HG02798 (cell line): Measurements from ENCODE around the gene SIDT1.
"Not testable (repeated sequence)": the region's sequence is repeated elsewhere in the genome, so short reads cannot be mapped to it uniquely, and the experiment has no call there.

Source experiments
- ATAC-seq: cut with Tn5 transposase; IDR thresholded peaks from one replicate; pipeline ENCODE4 v1.9.1; 2021; ENCODE audit warnings: mild to moderate bottlenecking; ENCODE audit not compliant: unreplicated experiment, poor library complexity

The SIDT1 gene

DNA sequence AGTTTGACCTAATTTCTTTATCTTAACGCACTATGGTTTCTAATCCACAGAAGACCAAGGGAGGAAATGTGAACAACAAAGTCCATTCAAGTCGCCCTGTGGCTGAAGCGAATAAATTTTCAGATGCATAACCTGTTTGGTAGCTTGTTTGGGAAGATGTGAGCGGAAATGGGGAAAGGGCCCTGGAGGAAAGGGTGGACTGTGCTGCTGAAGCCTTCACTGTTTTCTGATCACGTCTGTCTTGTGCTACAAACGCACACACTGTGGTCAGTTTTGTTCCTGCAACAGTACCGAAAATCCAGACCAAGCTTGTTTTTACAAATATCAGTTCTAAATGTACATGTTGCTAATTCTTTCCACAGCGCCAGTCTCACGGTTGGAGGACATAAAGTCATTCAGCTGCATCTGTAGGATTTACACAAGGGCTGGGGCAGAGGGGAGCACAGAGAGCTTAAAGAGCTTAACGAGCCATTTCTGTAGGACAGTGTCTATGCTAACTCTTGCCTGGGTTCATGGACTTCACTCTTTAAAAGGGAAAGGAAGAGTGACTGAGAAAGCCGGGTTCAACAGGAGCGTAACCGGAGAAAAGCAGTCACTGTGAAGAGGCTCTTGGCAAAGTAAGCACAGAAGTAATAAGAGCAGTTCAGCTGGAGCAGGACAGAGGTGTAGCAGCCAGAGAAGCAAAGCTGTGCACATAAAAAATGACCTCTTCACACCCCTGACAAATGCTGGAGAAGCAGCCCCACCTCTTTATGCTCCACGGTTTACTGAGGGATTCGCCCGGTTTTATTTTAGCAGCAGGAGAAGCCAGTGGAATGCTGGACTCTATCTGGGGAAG is 97.4 kb downstream of the SIDT1 start:
- ATAC-seq, result no peak

DNA sequence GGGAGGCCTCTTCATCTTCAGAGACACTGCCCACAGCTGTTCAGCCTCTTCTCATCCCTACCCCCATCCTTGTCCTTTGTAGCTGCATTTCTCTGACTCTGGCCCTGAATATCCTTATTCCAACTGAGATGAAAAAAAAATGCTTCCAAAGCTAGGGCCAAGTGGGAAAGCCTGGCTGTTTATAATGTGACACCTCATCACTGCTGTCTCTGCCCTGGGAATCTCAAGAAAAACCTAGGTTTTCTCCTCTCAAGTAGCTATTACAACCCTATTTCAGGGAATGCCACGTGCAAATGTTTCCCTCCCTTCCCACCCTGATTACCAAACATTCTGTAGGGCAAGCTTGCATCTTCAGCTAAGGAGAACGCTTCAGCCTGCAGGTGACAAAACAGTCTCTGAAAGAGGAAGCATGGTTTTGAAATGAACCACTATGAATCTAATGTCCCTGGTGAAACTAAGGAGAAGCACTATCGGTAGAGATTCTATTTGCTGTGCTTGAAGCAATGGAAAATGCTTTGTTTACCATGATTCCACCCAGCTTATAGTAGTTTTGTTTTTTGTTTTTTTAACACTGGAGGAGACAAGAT is 98.7 kb downstream of the SIDT1 start:
- ATAC-seq, result no peak

DNA sequence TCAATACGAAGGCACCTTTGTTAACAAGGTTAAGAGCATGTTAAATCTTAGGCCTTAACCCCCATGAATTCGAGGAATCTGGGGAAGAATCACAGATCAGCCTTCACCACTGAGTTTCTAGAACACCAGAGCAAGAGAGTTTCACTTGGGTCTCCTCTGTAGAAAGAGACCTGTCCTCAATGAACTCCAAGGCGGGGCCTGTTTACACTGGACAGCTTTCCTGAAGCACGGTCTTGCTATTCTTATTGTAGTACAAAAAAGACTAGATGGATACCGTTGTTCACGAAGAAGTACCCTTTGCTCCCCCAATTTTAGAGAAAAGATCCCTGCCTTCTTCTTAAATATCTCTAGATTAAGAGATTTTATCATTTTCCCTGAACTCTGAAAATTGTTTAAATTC is 99.2 kb downstream of the SIDT1 start:
- no peak for ATAC-seq

DNA sequence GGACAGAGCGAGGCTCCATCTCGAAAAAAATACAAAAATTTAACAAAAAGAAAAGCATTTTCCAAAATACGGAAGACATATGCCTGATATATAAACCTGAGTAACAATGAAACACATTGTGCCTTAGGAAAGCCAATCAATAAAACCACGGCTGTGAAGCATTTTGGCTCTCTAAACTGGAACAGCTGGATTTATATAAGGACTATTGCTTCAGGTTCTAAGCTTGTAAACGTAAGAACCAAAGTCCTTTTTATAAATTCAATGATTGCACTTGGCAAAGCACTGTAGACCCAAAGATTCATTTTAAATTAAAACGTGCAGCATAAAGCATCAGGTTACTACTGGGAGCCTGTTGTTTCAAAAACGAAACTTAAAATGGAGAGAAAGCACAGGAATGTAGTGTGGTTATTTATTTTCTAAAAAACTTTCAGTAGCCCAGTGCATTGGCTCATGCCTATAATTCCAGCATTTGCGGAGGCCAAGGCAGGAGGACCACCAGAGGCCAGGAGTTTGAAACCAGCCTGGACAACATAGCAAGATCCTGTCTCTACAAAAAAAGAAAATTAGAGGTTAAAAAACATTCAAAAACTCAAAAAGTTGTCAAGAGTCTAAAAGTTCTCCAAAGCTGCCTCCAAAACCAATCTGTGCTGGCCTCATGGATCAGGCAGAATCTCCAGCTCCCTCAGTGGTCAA is 102.6 kb downstream of the SIDT1 start:
- no peak for ATAC-seq

DNA sequence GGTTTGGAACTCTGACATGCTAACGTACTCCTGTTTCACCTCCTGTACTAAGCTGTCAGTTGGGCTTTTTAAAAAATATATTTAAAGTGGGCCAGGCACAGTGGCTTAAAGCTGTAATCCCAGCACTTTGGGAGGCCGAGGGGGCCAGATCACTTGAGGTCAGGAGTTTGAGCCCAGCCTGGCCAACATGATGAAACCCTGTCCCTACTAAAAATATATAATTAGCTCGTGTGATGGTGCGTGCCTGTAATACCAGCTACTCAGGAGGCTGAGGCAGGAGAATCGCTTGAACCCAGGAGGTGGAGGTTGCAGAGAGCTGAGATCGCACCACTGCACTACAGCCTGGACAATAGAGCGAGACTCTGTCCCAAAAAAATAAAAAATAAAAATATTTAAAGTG is 103.7 kb downstream of the SIDT1 start:
- ATAC-seq, result not testable (repeated sequence)

DNA sequence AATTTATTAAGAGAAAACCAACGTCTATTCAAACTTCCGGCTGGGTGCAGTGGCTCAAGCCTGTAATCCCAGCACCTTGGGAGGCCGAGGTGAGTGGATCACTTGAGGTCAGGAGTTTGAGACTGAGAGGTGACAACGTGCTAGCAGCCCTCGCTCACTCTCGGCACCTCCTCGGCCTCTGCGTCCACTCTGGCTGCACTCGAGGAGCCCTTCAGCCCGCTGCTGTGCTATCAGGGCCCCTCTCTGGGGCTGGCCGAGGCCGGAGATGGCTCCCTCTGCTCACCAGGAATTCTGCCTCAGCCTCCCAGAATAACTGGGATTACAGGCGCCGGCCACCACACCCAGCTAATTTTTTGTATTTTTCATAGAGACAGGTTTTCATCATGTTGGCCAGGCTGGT is 105.4 kb downstream of the SIDT1 start:
- no peak for ATAC-seq

DNA sequence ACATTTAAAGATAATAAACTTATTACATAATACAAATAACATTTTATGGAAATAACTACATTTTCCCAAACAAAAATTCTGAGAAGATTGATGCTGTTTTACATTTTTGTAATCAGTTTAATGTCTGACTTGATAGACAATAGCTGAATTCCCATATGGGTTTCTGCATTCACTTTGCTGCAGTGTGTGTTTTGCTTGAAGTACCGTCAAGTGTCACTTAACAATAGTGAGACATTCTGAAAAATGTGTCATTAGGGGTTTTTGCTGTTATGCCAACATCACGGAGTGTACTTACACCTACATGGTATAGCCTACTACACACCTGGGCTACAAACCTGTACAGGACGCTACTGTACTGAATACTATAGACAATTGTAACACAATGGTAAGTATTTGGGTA is 106.6 kb downstream of the SIDT1 start:
- ATAC-seq, result no peak

DNA sequence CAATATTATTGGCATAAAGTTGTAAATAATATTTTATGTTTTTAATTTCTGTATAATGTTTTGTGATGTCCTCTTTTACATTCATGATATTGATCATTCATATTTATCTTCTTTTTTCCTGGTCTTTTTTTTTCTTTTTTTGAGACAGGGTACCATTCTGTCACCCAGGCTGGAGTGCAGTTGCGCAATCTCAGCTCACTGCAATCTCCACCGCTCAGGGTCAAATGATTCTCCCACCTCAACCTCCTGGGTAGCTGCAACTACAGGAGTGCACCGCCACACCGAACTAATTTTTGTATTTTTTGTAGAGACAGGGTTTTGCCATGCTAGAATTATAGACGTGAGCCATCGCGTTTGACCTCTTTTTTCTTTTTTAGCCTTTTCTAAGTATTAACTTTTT is 111.2 kb downstream of the SIDT1 start:
- no peak for ATAC-seq

DNA sequence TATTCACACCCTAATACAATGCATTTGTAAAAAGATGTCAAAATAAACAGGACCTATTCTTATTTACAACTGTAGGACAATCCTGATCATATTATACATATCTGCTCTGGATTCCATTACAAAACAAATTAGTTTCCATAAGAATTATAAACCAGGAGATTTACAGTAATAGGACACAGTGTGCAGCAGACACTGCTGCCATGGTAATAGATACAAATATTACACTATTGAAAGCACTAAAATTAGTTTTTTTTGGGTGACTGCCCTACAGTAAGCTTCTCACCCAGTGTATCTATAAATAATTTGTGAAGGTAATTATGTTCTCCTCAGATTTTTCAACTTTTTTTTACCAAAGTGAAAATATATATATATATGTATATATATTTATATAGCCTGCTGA is 116.2 kb downstream of the SIDT1 start:
- ATAC-seq, result no peak

DNA sequence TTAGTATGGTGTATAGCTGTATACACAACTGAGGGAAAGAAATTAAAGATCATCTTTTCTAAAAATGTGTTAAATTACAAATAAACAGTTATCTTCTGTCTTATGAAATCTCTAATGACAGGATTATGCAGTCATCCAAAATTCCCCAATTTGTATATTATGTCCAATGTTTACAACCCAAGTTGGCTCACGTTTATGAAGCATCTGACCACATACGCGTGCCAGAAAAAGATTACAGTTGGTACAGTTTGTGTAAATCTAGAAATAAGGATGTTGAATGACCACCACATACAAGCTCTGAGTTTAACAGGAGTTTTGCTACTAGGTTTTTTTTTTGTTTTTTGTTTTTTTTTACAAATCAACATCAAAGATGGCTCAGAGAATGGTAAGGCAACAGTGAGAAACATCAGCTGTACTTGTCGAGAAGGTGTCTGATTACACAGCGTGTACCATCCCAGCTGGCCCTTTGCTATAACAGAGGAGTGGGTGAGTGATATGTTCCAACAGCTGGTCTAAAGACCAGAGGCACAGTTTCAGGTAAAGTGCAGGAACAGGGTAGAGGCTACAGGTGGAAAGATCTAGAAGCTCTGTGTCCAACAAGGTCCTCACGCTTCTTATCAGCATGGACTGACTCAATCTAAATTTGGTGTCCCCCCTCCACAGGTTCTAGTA is 117.0 kb downstream of the SIDT1 start:
- ATAC-seq, result no peak

DNA sequence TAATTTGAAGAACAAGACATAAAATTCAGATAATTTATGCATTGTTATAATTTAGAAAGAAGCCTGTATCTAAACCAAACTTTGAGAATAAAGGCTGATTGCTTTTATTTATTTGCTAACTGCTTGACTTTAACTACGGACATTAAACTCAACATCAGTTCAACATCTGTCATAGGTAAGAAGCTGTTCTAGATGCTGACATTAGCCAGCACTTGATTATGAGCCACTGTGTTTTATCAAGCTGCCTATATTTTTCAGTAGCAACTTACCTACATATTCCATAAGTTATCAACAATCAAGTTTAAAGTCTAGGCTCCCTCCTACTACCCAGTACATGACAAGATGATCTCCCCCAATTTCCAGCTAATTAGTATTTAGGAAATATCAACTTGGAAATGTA is 122.0 kb downstream of the SIDT1 start:
- ATAC-seq, result no peak

DNA sequence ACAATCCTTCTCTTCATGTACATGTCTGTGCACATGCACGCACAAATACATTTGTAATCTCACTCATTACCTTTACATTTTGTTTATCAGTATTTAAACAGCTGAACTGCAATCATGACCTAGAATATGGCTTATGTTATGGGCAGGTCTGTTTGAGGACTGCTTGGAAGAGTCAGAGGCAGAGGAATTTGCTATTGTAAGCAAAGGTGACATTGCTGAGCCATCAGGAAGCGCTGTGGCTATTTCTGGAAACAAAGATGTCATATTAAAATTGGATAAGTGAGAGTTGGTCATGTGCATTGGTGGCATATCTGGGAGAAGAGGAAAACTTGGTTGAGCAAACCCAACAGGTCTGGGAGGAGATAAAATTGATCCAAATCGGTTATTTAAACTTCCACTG is 122.5 kb downstream of the SIDT1 start:
- ATAC-seq, result no peak

DNA sequence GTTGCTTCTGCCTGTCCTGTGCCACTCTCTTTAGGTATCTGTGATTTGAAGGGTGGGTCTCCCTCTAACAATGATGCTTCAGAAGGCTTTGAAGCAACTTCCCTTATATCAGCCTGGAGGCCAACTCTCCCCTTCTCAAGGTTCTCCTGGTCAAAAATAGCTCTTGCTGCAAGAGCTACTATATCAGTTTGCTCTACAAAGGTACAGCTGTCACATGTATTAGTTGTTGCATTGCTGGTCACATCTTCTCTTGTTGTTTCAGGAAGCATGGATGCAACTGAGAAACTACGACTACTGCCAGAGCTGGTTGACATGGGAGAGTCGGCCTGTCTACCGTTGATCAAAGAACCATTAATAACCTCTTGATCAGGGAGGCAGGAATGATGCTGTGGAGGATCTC is 125.8 kb downstream of the SIDT1 start:
- no peak for ATAC-seq

DNA sequence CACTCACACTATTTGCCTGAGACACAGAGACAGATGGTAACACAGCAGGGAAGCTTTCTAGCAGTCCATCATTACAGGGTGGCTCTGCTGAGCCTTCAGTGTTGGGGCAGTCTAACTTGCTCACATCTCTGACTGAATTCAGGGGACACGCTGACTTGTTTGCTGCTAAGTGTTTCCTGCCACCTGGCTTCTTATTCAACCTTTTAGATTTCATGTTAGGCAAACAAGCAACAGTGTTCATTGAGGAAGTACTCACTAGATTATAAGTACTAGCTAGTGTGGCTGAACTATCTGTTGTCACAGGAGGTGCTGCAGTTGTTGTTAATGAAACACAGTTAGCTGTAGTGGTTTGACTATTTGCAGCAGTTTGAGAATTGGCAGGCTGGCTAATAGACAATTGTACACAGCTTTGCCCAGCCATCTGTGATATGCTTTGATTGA is 126.8 kb downstream of the SIDT1 start:
- no peak for ATAC-seq

DNA sequence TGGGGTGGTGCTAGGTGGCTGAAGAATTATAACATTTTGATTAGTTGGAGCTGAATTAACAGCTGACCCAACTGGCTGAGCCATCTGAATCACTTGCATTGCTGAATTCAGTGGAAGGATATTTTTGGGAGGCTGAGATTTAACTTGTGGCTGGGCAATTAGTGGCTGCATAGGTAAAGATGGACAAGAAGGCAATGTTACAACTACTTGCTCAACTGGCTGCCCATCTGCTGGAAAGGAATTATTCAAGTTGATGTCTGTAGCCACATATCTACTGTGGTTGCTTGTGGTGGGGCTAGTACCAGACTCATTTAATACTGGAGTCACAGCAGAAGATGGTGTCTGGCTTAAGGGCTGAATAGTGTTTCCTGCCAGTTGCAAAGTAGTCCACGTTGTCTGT is 127.6 kb downstream of the SIDT1 start:
- ATAC-seq, result no peak

DNA sequence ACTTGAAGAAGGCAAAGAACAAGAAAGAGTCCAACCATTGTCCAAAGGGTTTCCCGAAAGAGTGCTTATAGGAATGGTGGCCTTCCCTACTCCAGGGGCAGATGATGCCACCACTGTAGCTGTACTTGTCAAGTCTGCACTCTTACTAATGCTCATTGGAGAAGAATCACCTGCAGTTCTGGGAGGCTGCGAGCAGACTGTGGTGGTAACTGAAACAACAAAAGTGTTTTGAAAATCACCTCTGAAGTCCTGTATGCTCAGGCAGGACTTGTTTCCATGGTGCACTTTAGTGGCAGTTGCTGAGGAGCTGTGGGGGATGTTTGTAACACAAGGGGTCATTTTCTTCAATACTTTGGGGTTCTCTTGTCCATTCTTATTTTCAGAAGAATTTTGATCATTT is 128.1 kb downstream of the SIDT1 start:
- ATAC-seq, result no peak

DNA sequence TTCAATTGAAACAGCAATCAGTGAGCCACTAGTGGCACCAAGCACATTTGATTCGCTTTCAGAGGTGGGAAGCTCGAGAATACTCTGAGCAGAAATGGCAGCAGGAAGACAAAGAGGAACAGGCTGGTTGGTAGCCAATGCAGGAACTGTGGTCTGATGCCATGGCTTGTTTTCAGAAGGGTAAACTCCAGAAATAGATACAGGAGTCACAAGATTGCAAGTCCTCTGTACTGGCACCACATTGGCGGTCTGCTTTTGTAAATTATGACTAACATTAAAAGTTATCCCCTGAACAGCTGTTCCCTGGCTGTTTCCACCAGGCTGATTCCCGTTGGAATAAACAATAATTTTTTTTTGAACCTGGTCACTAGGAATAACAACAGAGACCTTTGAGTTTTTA is 128.5 kb downstream of the SIDT1 start:
- ATAC-seq, result no peak

DNA sequence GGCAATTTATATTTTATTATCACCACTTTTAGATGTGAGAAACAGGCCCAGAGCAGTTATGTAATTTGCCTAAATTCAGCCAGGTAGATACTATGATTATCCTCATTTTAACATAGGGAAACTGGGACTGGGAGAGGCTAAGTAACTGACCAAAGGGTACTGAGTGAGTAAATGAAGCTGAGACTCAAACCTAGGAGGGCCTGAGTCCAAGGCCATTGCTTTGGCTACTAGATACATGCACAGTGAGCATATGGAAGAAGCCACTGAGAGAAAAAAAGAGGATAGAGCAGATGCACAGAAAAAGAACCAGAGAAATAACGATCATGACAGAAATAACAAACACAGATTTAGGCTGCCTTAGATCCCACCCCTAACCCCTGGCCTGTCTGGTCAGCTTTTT is 130.5 kb downstream of the SIDT1 start:
- ATAC-seq, result no peak

DNA sequence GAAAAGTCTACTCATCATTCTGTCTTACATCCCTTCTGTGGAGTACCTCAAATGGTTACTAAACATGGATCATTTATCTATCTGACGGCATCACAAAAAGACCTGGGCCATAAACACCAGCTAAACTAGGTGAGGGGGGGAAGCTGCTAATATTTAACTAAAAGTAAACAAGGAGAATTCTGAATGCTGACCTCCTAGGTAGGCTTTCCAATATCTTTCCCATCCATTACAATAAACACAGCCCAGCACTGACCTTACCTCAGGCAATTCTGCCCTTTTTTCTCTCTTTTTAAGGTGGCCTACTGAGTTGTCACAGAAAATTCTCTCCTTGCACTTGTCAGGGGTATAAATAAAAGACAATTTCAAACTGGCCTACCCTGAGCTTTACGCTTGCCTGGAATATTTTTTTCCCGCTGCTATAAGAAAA is 131.0 kb downstream of the SIDT1 start:
- ATAC-seq, result no peak

DNA sequence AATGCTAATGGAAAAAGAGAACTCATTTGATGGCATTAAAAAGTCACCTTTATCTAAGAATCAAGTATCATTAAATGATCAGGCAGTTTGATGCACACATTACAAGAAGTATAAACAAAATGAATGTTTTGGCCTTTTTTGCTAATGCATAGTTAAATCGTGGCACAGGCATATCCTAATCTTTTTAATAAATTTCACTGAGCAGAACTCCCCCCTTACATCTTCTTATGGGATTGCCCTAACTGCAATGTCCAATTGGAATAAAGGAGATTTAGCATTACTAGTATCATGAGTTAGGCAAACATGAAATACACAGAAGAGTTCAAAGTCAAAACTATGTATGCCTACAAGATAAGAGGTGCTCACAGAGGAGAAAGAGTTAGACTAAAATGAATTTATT is 131.4 kb downstream of the SIDT1 start:
- no peak for ATAC-seq

DNA sequence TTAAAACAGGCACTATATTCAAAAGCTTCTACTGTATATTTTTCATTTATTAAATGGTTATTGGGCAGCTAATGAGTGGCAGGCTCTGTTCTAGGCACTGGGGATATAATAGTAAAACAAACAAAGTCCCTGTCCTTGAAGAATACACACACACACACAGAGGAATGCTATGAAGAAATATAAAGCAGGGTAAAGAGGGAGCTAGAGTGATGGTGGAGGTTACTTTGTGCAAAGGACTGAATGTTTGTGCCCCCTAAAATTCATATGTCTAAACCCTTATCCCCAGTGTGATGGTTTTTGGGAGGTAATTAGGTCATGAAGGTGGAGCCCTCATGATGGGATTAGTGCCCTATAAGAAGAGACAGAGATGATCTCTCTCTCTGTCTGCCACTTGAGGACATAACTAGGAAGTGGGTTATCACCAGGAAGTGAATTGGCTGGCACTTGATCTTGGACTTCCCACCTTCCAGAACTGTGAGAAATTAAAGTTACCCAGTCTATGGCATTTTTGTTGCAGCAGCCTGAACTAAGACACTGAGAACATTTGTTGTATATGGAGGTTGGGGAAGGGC is 132.3 kb downstream of the SIDT1 start:
- ATAC-seq, result no peak
